NCI-H524 treated with DMSO at 0.1 percent for 48 hours (cell line): Measurements from ENCODE around the gene MAPT.

Experiments
- DNase-seq: peaks from one replicate; lab custom pipeline; 2025; lab: John Stamatoyannopoulos, UW

Gene MAPT

DNA sequence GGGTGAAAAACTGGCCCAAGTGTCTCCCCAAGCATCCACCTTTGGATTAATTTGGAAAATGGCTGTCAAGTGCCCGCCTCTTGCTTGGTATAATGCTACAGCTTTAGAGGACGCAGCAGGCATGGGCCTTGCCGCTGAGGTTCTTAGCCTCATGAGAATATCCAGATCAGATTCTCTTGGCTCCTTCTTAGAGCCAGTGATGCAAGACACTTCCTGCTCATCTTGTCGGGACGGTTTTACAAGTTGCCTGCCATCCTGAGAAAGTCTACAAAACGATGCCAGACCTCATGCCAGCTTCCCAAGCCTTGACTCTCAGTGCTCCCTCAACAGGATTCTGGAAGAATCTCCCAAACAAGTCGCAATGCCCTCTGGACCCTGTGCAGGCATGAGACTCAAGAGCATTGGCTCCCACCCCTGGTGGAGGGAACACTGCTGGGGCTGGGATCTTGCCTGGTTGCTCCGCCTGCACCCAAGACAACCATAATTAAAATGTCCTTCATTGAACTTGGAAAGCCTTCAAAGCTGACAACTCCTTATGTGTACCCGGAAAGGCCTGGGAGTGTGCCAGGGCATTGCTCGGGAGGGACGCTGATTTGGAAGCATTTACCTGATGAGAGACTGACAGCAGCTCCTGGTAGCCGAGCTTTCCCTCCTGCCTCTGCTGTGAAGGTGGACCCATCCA lies 78.9 kb downstream of the MAPT start:
- DNase-seq = no peak

GRCh38 chr17:45973946-45974859 lies 79.8 kb downstream of the MAPT start:
- DNase-seq = no peak

DNA sequence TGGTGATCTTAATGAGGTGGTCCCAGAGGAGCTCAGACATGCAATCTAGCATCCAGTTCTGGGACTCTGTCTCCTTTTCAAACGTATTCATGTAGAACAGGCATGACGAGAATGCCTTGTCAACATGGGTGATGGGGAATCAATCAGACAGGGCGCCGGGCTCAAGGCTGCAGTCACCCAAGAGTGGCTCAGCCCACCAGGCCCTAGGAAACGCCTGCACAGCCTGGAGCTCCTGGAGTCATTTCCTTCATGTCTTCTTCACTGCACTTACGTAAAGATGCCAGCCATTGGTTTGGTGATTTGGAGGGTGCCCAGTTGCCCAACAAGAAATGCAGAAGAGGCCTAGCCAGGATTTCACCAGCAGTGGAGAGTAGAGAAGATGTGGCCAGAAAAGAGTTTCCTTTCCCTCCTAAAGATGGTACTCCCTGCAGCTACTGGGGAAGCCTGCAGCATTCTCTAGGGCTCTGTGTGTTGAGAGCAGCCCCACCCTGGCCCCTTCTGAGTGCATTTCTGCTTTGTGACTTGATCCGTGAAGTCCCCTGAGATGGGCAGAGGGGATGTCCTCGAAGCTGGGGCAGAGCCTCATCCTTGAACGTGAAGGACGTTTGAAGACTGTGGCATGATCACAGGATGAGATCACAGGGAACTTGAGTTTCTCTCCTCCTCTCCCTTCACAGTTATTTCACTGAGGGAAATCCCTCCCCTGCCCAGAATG lies 80.7 kb downstream of the MAPT start:
- no peak for DNase-seq

- no peak for DNase-seq
Observed at GRCh38 chr17:45975640-45976295, 81.4 kb downstream of the MAPT start.

DNA sequence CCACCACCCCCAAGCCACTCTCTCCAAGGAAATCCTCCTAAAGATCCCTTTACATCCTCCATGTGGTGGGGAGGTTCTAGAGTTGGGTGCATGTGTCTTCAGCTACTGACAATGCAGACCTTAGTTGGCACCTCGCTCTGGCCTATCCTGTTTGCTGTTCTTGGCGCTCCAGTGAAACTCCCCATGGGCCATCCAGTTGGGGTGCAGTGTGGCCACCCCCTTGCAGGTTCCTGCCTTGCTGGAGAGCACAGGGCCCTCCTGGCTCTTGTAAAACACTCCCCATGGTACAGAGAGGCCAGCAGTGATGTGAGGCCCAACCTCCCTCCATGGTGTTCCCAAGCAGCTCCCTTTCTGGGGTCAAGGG lies 82.0 kb downstream of the MAPT start:
- no peak for DNase-seq

- DNase-seq = no peak
Observed at GRCh38 chr17:45976755-45977505, 82.6 kb downstream of the MAPT start.

DNA sequence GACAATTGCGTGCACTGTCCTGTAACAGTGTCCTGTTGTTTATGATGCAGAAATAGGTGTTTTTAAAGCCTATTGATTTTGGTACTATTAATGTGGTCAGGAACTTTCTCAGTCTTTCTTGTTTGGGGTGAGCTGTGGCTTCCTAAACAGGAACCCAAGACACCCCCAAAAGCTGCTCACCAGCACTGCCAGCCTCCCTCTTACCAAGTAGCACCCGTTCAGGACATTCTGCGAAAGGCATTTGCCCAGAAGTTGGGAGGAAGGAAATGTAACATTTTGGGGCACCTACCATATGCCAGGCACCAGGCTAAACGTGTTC lies 83.1 kb downstream of the MAPT start:
- no peak for DNase-seq

- no peak for DNase-seq
Observed at GRCh38 chr17:45977976-45978626, 83.7 kb downstream of the MAPT start.

GRCh38 chr17:45979137-45979536 lies 84.8 kb downstream of the MAPT start:
- DNase-seq = no peak

DNA sequence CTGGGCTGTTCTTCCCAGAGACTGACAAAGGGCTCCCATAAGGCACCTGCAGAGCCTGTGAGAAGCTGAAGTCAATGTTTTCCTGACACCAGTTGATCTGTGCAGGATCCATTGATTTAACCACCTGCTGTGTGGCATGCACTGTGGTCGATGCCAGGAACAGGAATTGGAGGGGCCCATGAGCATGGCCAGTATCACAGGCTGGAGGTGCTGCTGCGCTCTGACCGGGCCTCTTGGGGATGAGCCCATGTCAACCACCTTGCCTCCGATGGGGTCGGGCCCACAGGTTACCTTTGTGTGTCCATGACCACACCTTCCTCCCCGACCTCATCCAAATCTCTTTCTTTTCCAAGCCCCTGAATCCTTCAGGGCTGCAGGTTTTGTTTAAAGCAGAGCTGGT lies 86.5 kb downstream of the MAPT start:
- no peak for DNase-seq

DNA sequence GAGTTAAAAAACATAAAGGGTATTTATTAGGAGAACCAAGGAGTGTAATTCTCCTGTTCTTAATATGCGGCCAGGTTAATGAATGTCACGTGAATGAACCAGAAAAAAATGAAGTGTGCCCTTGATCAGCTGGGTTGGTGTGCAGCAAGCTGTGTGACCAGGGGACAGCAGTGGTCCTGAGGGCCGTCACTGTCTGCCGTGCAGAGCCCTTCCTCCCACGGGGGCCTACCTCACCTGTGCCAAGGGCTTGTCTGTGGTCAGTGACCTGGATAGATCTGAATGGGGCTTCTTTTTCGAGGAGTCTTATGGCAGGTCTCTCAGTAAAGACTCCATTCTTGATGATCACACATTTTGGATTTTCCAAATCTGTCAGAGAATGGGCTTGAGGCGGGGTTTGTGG lies 87.0 kb downstream of the MAPT start:
- no peak for DNase-seq

- DNase-seq = no peak
Observed at GRCh38 chr17:45982791-45983613, 88.6 kb downstream of the MAPT start.

DNA sequence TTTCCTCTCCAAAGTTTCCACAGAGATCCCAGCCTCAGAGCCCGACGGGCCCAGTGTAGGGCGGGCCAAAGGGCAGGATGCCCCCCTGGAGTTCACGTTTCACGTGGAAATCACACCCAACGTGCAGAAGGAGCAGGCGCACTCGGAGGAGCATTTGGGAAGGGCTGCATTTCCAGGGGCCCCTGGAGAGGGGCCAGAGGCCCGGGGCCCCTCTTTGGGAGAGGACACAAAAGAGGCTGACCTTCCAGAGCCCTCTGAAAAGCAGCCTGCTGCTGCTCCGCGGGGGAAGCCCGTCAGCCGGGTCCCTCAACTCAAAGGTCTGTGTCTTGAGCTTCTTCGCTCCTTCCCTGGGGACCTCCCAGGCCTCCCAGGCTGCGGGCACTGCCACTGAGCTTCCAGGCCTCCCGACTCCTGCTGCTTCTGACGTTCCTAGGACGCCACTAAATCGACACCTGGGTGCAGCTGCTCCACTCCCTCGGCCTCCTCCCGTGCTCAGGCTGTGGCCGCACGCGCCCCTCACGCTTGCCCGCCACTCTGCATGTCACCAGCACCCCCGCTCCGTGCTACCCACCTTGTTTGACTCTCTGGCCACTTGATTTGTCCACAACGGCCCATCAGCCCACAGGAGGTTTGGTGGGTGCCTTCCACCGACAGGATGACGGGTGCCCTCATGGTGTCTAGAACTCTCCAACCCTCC lies 89.4 kb downstream of the MAPT start:
- no peak for DNase-seq

DNA sequence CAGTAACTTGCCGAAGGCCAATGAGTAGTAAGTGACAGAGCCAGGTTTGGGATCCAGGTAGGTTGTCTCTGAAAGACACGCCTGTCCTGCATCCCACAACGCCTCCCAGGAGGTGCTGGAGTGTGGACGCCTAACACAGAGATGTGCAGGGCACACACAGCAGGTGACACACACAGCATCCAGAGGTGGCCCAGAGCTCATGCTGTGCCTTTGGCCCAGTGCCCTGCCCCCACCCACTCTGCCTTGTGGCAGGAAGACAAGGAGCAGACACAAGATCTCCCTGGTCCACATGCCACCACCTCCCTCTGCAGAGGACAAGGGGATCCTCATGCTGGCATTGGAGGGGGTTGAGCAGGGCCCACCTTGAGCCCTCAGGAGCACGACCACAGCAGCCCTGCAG lies 90.0 kb downstream of the MAPT start:
- no peak for DNase-seq

DNA sequence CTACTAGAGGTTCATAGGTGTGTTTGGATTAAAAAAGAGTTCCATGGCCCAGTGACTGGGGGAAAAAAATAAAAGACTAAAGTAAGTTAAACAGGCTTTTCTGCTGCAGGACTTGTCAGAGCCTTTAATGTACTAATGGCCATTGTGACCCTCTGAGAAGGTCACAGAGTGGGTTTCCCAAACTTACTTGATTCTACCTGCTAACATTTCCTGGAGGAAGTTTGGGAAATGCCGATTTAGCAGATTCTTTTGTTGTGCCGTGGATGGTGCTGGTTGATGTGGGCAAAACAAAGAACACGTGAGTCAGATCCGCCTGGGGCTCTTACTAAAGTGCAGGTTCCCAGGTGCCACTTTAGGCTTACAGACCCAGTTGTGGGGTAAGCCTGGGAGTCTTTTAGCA lies 91.1 kb downstream of the MAPT start:
- DNase-seq = no peak

DNA sequence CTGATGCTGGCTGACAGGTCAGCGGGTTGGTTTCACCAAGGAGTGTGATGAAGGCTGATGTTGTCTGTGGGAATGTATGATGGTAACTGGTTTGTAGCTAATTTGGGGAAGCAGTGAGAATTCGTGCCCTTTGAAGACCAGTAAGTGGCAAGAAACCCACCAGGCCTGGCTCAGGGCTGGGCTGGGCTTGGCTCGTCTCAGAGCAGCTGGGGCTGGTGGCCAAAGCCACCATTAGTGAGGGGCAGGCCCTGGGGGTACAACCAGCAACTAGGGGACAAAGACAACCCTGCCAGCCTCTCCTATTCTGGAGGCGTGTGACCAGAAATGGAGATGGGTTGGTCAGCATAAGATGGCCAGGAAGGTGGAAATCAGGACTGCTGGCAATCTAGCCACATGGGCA lies 91.7 kb downstream of the MAPT start:
- DNase-seq = no peak

DNA sequence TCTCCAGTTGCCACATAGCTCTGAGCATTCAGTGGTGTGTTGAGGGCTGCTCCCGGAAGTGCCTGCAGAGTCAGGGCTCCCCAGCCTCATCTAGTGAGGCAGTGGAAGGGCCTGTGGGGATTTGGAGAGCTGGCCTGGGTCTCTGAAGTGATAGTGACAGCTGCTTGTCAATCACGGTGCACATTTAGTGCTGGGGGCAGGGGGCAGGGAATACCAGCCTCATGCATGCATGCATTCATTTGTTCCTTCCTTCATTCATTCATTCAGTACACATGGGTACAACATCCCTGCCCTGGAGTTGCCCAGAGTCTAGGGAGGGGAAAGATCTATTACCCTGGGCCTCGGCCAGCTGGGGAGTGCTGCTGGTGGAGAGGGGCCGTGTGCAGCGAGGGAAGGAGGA lies 93.4 kb downstream of the MAPT start:
- DNase-seq = no peak

DNA sequence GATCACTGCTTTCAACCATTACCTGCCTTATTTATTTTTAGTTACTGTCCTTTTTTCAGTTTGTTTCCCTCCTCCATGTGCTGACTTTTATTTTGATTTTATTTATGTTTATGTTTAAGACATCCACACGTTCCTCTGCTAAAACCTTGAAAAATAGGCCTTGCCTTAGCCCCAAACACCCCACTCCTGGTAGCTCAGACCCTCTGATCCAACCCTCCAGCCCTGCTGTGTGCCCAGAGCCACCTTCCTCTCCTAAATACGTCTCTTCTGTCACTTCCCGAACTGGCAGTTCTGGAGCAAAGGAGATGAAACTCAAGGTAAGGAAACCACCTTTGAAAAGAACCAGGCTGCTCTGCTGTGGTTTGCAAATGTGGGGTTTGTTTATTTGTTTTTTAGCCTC lies 95.4 kb downstream of the MAPT start:
- no peak for DNase-seq

DNA sequence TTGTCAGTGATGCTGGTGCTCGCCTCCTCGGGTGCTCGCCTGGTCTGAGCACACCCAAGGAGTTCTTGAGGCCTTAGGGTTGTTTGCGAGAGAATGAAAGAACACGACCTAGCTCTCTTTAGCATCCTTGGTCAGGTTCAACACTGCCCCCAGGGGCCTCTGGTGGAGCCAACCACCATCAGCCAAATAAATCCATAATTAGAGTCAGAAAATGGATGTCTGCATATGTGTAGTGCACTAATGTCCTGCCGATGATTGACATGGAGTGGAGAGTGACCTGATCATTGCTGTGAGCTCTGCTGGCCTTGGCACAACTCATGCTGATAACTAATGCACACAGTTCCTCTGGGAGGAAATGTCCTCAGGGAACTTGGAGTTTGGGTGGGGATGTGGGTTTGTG lies 96.5 kb downstream of the MAPT start:
- DNase-seq = no peak

DNA sequence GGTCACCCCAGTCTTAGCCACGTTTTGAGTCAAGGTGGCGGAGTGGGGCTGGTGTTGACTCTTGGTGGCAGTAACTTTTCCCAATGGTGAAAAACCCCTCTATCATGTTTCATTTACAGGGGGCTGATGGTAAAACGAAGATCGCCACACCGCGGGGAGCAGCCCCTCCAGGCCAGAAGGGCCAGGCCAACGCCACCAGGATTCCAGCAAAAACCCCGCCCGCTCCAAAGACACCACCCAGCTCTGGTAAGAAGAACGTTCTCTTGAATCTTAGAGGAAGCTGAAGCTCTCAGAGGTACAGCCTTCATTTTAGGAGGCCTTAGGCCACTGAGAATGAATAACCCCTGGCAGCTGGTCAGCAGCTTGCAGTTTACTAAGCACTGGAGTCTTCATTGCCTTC lies 97.0 kb downstream of the MAPT start:
- DNase-seq = no peak
